Measurements from ENCODE around the gene SHH. TPM values are rescaled to one million over a fixed set of nuclear protein-coding genes. Genes with fewer than 3 reads are reported as not detected.

The SHH gene
- total and polyA plus RNA-seq, 2 of the 13 experiments (the other 11 are each of a cell fraction or from before 2014, with no cell fraction given), result 1.9 to 3.4 TPM

DNA sequence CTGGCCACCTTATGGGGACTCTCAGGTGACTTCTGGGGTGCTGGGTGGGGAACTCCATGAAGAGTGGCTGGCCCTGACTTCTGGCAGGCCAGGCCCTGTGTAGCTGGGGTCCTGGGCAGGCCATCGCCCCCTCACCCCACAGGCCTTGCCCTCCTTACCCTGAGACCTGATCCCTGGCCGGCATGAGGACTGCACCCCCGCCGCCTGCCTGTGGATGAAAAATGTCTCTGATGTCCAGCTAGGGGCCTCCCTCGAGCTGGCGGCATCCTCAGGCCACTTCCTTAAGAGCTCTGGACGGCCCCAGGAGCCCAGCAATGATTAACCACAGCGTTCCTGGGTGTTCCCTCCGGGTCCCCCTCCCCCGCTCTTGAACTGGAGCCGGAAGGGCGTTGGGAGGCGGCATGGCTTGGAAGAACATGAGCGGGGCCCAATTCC lies 31.8 kb upstream of the SHH start (continued):
- TF ChIP-seq, protein P1, sequence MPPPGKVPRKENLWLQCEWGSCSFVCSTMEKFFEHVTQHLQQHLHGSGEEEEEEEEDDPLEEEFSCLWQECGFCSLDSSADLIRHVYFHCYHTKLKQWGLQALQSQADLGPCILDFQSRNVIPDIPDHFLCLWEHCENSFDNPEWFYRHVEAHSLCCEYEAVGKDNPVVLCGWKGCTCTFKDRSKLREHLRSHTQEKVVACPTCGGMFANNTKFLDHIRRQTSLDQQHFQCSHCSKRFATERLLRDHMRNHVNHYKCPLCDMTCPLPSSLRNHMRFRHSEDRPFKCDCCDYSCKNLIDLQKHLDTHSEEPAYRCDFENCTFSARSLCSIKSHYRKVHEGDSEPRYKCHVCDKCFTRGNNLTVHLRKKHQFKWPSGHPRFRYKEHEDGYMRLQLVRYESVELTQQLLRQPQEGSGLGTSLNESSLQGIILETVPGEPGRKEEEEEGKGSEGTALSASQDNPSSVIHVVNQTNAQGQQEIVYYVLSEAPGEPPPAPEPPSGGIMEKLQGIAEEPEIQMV (CRISPR knock-in tag; IDR thresholded peaks at IDR 0.05; ENCODE audit: low read depth), result no peak
- TF ChIP-seq ZNF841 (CRISPR knock-in tag; IDR thresholded peaks at IDR 0.05; ENCODE audit: borderline replicate concordance) (no peak), KDM3A (CRISPR knock-in tag; IDR thresholded peaks at IDR 0.05; ENCODE audit: low read depth) (no peak), SETDB1 (CRISPR knock-in tag; IDR thresholded peaks at IDR 0.05; ENCODE audit: borderline replicate concordance) (no peak), MTA3 (CRISPR knock-in tag; IDR thresholded peaks at IDR 0.05) (no peak), ZNF20 (CRISPR knock-in tag; IDR thresholded peaks at IDR 0.05) (no peak), SMYD3 (CRISPR knock-in tag; IDR thresholded peaks at IDR 0.05) (no peak), ZFP37 (CRISPR knock-in tag; IDR thresholded peaks at IDR 0.05; ENCODE audit: borderline replicate concordance) (no peak), EP300 (IDR thresholded peaks at IDR 0.05; ENCODE audit: low read depth in 2 of 2, low read length in 2 of 2) (0 out of 4 replicates have a peak, but pooled peaks of 1 of the 2 experiments have one; percentile 15), EP300 (CRISPR knock-in tag; IDR thresholded peaks at IDR 0.05; ENCODE audit: borderline replicate concordance) (no peak), ZC3H4 (CRISPR knock-in tag; IDR thresholded peaks at IDR 0.05; ENCODE audit: borderline replicate concordance) (no peak), SYNCRIP (IDR thresholded peaks at IDR 0.05; ENCODE audit: insufficient read depth, low read depth, low read length) (no peak), NR2F2 (IDR thresholded peaks at IDR 0.05; ENCODE audit: borderline replicate concordance, low read depth) (no peak), PCBP2 (optimal IDR thresholded peaks at IDR 0.05; ENCODE audit: low read depth, low read length, poor library complexity, severe bottlenecking) (no peak), YEATS4 (CRISPR knock-in tag; IDR thresholded peaks at IDR 0.05; ENCODE audit: borderline replicate concordance) (no peak), ZNF510 (CRISPR knock-in tag; IDR thresholded peaks at IDR 0.05; ENCODE audit: low read depth) (no peak), YY1 (IDR thresholded peaks at IDR 0.05; ENCODE audit: insufficient read depth, insufficient replicate concordance, low read depth, low read length) (no peak), REXO4 (CRISPR knock-in tag; IDR thresholded peaks at IDR 0.05; ENCODE audit: borderline replicate concordance) (no peak), NR2F1 (CRISPR knock-in tag; IDR thresholded peaks at IDR 0.05) (no peak), NFE2 (CRISPR knock-in tag; IDR thresholded peaks at IDR 0.05) (no peak), RARA (CRISPR knock-in tag; IDR thresholded peaks at IDR 0.05) (peak; percentile 56; the same call in 1 of the 2 replicates), LCORL (IDR thresholded peaks at IDR 0.05) (no peak), LCORL (CRISPR knock-in tag; IDR thresholded peaks at IDR 0.05) (no peak), RFX5 (IDR thresholded peaks at IDR 0.05; ENCODE audit: low read depth, low read length) (no peak)
- TF ChIP-seq, protein P2, sequence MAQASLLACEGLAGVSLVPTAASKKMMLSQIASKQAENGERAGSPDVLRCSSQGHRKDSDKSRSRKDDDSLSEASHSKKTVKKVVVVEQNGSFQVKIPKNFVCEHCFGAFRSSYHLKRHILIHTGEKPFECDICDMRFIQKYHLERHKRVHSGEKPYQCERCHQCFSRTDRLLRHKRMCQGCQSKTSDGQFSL (CRISPR knock-in tag; IDR thresholded peaks at IDR 0.05), result 0 out of 2 replicates have a peak, but pooled peaks have one; percentile 51
- TF ChIP-seq, protein P3, sequence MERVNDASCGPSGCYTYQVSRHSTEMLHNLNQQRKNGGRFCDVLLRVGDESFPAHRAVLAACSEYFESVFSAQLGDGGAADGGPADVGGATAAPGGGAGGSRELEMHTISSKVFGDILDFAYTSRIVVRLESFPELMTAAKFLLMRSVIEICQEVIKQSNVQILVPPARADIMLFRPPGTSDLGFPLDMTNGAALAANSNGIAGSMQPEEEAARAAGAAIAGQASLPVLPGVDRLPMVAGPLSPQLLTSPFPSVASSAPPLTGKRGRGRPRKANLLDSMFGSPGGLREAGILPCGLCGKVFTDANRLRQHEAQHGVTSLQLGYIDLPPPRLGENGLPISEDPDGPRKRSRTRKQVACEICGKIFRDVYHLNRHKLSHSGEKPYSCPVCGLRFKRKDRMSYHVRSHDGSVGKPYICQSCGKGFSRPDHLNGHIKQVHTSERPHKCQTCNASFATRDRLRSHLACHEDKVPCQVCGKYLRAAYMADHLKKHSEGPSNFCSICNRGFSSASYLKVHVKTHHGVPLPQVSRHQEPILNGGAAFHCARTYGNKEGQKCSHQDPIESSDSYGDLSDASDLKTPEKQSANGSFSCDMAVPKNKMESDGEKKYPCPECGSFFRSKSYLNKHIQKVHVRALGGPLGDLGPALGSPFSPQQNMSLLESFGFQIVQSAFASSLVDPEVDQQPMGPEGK (CRISPR knock-in tag; IDR thresholded peaks at IDR 0.05), result 0 out of 2 replicates have a peak, but pooled peaks have one; percentile 32
- TF ChIP-seq, protein P4, sequence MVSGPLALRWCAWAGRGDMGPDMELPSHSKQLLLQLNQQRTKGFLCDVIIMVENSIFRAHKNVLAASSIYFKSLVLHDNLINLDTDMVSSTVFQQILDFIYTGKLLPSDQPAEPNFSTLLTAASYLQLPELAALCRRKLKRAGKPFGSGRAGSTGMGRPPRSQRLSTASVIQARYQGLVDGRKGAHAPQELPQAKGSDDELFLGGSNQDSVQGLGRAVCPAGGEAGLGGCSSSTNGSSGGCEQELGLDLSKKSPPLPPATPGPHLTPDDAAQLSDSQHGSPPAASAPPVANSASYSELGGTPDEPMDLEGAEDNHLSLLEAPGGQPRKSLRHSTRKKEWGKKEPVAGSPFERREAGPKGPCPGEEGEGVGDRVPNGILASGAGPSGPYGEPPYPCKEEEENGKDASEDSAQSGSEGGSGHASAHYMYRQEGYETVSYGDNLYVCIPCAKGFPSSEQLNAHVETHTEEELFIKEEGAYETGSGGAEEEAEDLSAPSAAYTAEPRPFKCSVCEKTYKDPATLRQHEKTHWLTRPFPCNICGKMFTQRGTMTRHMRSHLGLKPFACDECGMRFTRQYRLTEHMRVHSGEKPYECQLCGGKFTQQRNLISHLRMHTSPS (CRISPR knock-in tag; IDR thresholded peaks at IDR 0.05; ENCODE audit: low read depth), result no peak

Measured in HepG2 (cell line).